ENCODE results near the gene PANK4.
A peak's percentile ranks its signal among the peaks of the same experiment; 100 is the strongest.

Gene PANK4

GRCh38 chr1:2526824-2527555 lies 594 bp upstream of the PANK4 start:
- peak; percentile 20; the same call in 2 of the 3 replicates for ATAC-seq
- no peak for TF ChIP-seq TSHZ2 (CRISPR knock-in tag; IDR thresholded peaks at IDR 0.05)

GRCh38 chr1:2525572-2525919 lies 850 bp downstream of the PANK4 start:
- ATAC-seq: 0 out of 3 replicates have a peak, but pooled peaks have one; percentile 1
- TF ChIP-seq ESRRG (CRISPR knock-in tag; IDR thresholded peaks at IDR 0.05) (no peak), CREB5 (CRISPR knock-in tag; IDR thresholded peaks at IDR 0.05; ENCODE audit: low read depth) (no peak), ISL1 (CRISPR knock-in tag; IDR thresholded peaks at IDR 0.05) (no peak), ZNF8 (CRISPR knock-in tag; IDR thresholded peaks at IDR 0.05) (no peak), PATZ1 (CRISPR knock-in tag; IDR thresholded peaks at IDR 0.05; ENCODE audit: borderline replicate concordance) (no peak), OSR1 (CRISPR knock-in tag; IDR thresholded peaks at IDR 0.05) (no peak), TSHZ2 (CRISPR knock-in tag; IDR thresholded peaks at IDR 0.05) (no peak), SNAI2 (CRISPR knock-in tag; IDR thresholded peaks at IDR 0.05) (no peak), TCF4 (CRISPR knock-in tag; IDR thresholded peaks at IDR 0.05; ENCODE audit: borderline replicate concordance) (no peak), ZNF70 (CRISPR knock-in tag; IDR thresholded peaks at IDR 0.05) (no peak), ZFP3 (CRISPR knock-in tag; IDR thresholded peaks at IDR 0.05) (no peak), CSDC2 (CRISPR knock-in tag; IDR thresholded peaks at IDR 0.05) (no peak), TOX (CRISPR knock-in tag; IDR thresholded peaks at IDR 0.05; ENCODE audit: borderline replicate concordance) (no peak), ZNF565 (CRISPR knock-in tag; conservative IDR thresholded peaks at IDR 0.05; ENCODE audit: low read depth) (no peak), GLIS3 (CRISPR knock-in tag; IDR thresholded peaks at IDR 0.05) (no peak), ARNTL (CRISPR knock-in tag; IDR thresholded peaks at IDR 0.05; ENCODE audit: borderline replicate concordance, low read depth) (no peak), ZC3H10 (CRISPR knock-in tag; IDR thresholded peaks at IDR 0.05) (no peak), POU6F1 (CRISPR knock-in tag; IDR thresholded peaks at IDR 0.05; ENCODE audit: borderline replicate concordance, low read depth) (no peak)

GRCh38 chr1:2523891-2524609 lies 2.3 kb downstream of the PANK4 start:
- TF ChIP-seq CSDC2 (CRISPR knock-in tag; IDR thresholded peaks at IDR 0.05): no peak
- no peak for TF ChIP-seq ARNTL (CRISPR knock-in tag; IDR thresholded peaks at IDR 0.05; ENCODE audit: borderline replicate concordance, low read depth)
- no peak for TF ChIP-seq ZC3H10 (CRISPR knock-in tag; IDR thresholded peaks at IDR 0.05)
- ATAC-seq: no peak

Measured in SK-N-SH treated with all-trans-retinoic acid at 6 μM for 48 hours (cell line).